Esophagus mucosa (tissue), 1 donor: ENCODE data around the gene BUB3. TPM values are rescaled to one million over a fixed set of nuclear protein-coding genes. Genes with fewer than 3 reads are reported as not detected.

Source experiments
- ATAC-seq: fragments of 200-7000 bp; cut with Tn5 transposase; one replicate; pipeline ENCODE4 v1.9.1; 2020
- total RNA-seq: library from RNA; stranded (reverse); gene quantifications from one replicate; pipeline ENCODE4 v1.2.4, GENCODE V29; 2023
- donor health status: DM: yes; HTN: yes; CAD: no.

The BUB3 gene, protein sequence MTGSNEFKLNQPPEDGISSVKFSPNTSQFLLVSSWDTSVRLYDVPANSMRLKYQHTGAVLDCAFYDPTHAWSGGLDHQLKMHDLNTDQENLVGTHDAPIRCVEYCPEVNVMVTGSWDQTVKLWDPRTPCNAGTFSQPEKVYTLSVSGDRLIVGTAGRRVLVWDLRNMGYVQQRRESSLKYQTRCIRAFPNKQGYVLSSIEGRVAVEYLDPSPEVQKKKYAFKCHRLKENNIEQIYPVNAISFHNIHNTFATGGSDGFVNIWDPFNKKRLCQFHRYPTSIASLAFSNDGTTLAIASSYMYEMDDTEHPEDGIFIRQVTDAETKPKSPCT
- 65.2 TPM for total RNA-seq

DNA sequence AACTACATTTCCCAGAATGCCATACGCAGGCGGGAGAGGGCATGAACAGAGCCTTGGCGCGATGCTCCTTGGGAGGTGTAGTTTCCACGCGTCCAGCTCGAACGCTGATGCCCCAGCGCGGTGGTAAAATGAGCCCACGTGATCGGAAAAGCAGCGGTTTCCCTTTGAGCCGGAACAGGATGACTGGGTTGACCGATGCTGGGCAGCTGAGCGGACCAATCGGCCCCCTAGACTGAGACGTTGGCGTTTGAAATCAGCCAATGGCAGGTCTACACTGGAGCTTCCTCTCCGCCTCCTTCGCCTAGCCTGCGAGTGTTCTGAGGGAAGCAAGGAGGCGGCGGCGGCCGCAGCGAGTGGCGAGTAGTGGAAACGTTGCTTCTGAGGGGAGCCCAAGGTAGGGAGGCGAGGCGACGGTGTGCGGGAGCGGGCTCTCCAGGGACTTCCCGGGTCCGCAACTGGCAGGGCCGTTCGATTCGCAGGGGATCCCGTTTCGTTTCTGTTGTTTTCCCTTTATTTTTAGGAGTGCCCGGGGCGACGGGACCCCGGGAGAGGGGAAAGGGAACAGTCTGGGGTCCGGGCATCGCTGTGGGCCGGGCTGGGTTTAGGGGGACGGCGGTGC, at the start of gene BUB3:
BUB3 (plus strand) TSS at position 311 of the 619 bp plus-strand sequence. CDS start 516 bp downstream, outside the sequence.
- ATAC-seq: peak; percentile 98

DNA sequence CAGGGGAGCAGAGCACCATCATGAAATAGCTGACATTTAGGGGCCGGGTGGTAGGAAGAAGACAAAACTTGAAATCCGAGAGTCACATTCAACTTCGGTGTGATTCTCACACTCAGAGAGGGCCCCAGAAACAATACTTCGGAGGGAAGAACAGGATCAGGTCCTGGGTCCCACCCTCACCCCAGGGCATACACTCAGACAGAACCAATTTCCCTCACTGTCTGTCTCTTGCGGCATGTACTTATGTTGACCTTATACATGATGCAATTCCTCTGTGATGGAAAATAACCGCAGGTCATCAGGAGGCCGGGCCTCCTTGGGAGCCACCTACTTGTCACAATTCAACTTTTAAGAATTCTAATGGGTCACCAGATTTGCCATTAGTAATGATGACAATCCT, 44.7 kb upstream of the BUB3 start:
- ATAC-seq: peak; percentile 93

DNA sequence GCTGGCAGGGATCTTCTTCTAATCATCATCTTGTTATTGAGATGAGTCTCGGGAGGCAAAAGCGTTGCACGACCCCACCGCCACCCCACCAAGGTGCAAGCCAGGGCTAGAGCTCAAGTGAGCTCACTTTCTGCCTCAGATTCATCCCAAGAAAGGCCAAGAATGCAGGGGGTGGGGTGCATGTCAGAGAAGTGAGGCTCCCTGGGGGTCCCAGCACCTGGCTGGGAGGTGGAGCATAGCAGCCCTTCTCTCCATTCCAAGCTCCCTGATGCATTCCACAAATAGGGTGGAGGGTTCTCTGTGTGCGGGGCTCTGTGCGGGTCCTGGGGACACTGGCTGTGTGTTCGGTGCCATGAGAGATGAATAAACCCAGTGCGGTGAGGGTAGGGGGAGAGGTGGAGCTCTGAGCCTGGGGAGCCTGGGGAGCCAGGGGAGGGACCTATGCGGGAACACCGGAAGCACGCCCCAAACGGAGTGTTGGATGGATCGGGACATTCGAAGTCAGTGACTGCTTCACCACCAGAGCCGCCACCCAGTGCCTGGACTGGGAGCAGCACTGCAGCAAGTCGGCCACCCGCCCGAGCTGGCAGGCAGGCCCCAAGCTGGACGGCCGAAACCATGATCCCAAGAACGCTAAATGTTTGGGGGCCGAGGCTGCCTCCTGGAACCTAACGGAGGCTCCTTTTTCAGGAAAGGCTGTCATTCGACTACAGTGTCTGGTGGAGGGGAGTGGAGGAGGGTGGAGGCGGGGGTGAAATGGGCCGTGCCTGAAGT, 36.4 kb upstream of the BUB3 start:
- ATAC-seq: no peak

DNA sequence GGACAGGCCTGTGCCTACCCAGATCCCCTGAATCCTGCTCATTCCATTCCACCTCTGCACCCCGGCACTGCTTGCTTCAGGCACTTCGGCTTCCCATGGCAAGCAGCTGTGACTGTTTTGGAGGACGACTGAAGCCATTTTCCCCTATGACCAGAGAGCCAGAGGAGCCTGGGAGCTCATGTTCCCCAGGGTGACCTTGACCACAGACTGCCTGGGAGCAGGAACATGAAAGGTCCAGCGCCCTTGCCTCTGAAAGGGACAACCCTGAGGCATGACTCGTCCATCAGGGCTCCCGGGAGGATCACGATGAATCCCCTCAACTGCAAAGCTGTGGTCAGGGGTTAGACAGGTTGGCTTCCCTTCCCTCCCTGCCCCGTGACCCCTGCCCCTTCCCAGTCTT, 35.1 kb upstream of the BUB3 start:
- ATAC-seq: no peak

DNA sequence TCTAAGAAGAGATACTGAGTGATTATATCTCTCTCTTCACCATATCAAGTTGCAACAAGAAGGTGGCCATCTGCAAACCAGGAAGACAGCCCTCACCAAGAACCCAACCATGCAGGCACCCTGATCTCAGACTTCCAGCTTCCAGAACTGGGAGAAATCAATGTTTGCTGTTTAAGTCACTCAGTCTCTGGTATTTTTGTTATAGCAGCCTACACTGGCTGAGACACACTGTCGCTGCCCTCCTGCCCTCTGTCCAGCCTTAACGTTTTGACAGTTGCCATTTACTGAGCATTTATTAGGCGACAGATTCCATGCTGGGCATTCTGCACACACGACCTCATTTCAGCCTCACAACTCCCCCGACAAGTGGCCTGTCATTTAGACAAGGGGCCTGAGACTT, 28.0 kb upstream of the BUB3 start:
- no peak for ATAC-seq

DNA sequence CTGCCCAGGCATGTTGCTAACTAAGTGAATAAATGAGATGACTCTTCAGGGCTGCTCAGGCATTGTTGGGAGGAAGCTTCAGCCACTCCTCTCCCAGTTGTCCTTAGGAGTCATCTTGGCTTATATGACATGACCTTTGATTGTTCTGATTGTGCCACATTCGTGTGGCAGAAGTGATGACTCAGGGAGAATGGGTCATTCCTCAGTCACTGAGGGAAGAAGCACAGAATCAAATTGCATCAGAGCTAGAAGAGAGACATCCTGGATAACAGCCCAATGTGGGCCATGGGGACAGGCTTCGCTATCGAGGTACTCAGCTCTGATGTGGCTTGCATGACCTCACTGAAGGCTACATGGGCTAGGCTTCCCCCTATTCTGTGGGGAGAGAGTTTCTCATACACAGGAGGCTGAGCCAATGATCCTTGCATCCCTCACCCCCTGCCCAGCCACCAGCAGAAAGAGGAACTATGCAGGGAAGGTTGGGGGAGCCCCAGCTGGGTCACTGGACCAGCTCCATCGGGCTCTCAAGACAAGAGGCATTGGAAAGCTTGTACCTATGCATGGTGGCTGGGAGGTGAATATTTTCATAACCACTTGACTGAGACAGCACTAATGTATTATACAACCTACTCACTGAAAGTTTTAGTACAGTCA, 24.5 kb upstream of the BUB3 start:
- ATAC-seq: peak; percentile 86

DNA sequence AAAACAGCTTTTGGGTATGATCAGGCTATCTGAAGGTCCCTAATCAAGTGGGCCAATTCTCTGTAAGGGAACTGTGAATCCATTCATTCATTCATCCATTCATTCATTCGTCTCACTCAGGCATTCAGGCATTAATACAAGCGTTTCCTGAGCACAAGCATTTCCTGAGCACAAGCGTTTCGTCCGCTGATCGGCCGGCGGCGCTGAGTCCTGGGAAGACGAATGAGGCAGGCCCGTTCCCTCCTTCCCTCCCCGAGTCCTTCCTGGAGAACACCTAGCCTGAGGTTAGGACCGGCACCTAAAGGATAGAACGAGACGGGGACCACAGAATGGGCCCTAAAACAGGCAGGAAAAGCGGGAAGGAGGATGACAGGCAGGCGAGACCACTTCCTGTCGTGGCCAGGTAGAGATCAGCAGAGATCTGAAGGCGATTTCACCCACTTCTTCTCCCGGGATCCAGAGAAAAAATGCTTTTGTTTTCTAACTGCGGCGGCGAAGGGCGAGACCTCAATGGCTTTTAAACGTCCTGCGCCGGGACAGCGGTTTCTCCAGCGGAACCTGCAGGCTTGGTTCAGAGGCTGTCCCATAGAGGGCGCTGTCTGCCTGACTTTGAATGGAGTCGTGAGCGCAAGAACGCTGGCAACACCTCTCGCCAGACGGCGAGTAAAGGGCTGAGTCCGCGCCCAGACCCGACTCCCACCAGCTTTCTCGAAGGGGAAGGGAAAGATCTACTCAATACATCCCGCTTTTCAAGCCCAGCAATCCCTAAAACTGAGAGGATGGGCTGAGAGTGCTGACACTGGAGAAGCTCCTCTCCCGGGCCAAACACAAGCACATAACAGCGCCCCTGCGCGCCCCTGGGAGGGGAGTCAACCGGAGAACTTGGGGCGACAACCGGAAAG, 21.4 kb upstream of the BUB3 start:
- ATAC-seq: peak; percentile 75

DNA sequence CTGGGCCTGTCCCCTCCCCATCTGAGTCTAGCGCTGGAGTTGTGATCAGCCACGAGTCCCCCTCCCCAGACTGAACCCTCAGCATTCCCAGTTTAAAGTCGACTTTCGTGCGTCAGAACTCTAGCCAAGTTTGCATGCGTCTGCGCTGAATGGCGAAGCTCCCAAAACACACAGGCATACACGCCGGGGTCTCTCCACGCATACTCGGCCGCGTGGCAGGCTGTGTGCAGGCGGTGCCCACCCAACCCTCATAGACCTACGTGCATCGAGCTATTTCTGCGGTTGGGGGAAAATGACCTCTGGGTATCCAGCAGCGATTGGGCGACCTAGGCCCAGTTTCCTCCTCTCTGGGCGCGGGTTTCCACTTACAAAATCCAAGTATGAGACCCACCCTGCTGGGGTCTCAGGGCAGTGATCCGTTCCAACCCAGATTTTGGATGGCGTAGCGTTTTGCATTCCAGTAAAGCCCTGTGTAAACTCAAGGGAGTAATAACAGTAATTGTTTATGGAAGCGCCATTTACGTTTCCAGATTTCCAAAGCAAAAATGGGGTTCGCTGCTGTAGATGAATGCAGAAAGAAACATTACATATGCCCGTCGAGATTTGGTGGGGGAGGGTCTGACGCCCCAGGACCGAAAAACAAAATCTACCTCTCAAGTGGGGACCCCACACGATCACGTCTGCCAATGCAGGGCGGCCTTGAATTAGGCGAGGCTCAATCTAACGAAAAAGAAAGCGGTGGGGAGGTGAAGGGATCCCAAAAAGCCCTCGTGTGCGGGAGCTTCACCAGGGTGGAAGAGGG, 20.5 kb upstream of the BUB3 start:
- ATAC-seq: no peak

DNA sequence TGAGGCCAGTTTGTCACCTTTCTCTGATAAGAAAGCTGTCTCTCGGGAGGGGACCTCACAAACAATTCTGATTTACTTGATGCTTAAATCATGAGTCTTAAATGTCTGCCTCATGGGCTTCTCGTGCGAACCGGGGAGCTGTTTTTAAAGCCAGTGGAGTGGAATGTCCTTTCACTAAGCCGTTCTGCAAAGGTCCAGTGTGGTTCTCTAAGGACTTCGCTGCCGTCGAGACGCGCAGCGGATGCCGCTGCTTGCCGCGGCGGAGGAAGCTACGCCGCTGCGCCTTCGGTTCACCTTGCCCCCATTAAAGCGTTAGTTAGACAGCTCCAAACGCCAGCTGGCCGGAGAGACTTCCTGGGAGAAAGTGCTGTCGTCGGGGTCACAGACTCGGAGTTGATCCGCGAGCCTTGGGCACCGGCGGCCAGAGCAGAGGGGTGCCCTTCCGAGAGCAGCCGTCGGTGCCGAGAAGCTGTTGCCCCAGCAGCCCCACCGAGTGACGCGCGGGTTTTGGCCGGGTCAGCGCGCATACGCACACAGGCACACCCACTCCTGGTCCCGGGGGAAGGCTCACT, 19.8 kb upstream of the BUB3 start:
- no peak for ATAC-seq

DNA sequence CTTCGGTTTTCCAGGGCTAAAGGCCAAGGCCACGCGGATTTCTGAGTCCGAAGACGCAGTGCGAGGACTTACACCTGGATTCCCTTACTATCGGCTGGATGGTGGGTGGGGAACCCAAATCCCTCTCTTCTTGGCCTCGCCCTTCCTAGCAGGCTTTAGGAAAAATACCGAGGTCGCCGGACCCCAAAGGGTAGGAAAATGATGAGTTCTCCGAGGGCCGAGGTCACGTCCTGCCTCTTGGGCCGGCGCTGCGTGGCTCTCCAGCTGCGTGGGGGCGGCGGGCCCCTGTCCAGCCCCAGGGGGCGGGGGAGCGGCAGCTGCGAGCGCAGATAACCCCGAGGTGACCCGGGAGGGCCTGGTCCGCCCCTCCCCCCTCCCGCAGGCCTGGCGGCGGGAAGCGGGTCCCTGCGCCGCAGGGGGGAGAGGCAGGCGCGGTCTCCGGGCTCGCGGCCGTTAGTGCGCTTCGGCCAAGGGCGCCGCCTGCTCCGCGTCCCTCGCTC, 19.2 kb upstream of the BUB3 start:
- no peak for ATAC-seq

DNA sequence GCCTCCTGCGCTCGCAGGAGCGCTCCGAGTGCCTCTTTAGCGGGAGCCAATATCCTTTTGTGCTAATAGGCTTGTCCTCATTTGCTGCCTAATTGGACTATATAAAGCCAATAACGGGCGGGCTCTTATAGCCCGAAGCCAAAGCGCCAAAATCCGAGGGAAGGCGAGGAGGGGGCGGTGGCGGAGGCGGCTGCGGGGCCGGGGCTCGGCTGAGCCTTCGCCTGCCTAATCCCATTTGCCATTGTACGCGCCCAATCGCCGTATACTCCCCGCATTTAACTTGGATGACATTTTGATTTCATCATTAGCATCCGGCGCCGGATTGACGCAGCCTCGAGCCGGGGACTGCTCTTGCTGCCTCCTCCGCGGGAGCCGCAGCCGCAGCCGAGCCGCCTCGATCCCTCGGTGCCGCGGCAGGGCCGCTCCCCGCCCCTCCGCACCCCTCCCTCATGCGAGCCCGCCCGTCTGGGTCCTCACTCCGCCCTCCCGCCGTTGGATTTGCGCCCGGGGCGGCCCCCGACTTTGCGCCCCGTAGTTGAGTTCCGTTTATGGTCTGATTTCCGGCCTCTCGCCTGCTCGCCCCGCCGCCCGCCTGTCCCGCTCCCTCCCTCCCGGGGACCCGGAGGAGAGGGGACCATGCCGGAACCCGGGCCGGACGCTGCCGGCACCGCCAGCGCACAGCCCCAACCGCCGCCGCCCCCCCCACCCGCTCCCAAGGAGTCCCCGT, 18.6 kb upstream of the BUB3 start, which contains the start of gene HMX3:
HMX3 (plus strand) TSS at position 556 of the 727 bp plus-strand sequence; CDS start at position 637, 81 bp downstream.
- no peak for ATAC-seq

DNA sequence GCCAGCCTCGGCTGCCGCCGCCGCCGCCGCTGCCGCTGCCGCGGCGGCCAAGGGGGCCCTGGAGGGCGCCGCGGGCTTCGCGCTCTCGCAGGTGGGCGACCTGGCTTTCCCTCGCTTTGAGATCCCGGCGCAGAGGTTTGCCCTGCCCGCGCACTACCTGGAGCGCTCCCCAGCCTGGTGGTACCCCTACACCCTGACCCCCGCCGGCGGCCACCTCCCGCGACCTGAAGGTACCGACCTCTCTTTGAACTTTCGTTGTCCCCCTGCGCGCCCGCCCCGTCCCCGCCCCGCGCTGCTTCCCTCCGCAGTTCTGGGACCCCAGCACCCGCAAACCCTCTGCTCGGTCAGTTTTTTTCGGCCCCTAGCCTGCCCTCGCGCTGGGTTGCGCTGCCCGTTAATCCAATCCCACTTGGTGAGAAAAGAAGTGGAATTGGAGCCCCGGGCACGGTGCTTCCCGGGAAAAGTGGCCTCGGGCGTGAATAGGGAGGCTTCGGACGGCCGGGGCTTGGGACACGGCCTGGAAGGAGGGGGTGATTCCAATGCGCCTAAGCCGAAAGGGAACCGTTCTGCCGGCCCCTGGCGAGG, 17.9 kb upstream of the BUB3 start:
- ATAC-seq: no peak

DNA sequence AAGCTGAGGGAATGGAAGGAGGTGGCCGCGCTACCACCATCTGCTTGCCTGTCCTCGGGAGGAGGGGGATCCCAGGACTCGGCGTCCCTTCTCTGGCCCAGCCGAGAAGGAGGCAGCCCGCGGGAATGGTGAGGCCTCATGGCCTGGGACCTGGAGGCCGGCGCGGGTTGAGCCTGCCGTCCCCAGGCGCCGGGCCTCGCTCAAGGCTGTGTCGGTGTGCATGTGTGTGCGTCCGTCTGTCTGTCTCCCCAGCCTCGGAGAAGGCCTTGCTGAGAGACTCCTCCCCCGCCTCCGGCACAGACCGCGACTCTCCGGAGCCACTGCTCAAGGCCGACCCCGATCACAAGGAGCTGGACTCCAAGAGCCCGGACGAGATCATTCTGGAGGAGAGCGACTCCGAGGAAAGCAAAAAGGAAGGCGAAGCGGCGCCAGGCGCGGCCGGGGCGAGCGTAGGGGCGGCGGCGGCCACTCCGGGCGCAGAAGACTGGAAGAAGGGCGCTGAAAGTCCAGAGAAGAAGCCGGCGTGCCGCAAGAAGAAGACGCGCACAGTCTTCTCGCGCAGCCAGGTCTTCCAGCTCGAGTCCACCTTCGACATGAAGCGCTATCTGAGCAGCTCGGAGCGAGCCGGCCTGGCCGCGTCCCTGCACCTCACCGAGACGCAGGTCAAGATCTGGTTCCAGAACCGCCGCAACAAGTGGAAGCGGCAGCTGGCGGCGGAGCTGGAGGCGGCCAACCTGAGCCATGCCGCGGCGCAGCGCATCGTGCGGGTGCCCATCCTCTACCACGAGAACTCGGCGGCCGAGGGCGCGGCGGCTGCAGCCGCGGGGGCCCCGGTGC, 17.2 kb upstream of the BUB3 start:
- ATAC-seq: no peak

DNA sequence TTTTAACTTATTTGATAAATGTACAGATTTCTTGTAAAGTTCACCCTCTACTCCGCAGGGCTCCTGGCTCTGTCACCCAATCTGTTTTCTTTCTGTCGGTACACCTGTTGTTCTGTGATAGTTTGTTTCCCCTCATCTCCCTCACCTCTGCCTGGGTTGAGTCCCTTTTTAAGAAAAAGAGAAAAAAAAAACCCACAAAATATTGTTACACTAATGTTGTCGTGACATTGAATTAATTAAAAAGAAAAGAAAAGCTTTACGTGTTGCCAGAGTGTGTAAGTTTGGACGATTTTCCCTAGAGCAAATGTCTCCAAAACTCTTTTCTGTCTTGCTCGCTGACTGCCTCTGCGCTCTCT, 15.1 kb upstream of the BUB3 start:
- no peak for ATAC-seq

DNA sequence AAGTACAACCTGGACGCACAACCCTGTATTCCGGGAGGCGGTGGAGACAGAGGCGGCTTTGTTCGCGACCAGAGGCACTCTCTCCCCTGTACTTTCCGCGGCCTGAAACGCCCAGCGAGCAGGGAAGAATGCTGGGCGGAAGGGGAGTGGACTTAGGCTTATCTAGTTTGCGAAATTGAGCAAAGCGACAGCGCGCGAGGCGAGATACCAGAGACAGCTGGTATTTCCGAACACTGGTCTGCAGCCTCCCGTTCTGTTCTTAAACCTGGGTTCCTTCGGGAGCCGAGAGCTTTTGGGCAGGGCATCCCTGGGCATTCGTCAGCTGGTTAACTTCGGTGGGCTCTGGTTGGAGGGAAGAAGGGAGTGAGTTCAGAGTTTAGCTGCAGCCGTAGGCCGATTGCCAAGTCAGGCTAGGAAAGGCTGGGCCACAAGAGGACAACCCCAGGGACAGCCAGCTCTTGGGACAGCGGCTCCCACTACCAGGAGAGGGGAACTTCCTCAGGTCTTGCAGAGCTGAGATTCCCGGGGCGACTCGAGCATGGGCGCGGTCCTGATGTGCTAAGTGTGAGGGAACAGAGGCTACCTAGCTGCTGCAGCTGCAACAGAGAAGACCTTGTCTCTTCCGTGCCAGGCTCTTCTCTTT, 14.6 kb upstream of the BUB3 start:
- no peak for ATAC-seq

DNA sequence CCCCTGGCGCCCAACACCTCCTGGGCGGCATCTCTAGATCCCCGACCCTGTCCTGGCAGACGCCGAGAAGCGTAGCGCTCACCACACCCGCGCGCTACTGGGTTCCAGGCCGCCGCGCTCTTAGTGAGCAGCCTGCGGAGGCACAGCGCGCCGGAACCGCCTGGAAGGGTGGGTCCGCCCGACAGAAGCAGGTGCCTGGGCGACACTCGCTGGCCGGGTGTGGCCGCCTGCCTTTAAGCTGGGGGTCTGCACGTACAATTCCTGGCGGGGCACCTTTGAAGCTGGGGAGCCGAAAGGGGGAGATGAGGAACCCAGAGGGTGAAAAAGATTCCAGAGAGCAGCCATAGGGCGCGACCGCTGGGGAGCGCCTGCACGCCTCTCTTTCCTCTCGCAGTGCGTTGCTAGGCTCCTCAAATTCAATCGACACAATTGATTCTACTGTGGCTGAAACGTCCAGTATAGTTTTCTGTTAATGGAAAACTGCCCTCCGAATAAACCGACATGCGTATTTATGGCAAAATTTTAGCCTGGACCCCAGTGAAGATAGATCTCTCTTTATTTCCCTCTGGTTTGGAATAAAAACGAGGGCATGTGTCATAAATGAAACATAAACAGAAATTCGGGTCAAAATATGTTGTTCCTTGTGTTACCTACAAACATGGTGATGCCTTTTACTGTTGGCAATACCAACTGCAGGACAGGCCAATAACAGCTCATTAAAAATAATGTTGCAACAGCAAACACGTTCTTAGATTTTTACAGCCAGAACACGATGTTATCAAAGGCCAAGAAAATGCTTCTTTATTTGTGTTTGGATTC, 13.8 kb upstream of the BUB3 start:
- no peak for ATAC-seq

DNA sequence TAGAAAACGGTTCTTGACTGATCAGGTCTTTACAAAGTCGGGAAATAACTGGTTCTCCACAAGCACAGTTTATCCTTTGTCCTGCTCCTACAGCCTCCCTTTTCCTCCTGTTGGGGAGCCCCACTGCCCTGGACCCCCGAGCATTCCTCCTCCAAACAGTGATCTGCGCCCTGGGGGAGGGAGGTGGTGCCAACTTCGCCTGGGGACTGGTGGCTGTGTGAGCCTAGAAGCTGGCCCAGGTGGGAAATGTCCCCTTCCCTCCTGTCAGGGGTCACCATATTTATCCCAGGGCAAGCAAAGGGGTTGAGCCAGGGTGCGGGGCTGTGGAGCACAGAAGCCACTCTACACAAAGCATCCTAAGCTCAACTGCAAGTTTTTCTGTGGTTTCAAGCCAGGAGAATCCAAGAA, 13.2 kb upstream of the BUB3 start:
- ATAC-seq: no peak
